ENCODE data around the gene PRF1.

PRF1 gene

GRCh38 chr10:70557086-70557845, 45.3 kb downstream of the PRF1 start:
- Histone ChIP-seq H3K4me1 (ENCODE audit: control extremely low read depth in 1 of 4, control insufficient read depth in 4 of 4, insufficient read depth in 4 of 4, low read length in 3 of 4) (peaks cover 0 to 33% (median 10%) of the 10 kb centered on the region in 4 experiments), H3K9me3 (ENCODE audit: control extremely low read depth in 1 of 5, control insufficient read depth in 4 of 5, insufficient read depth in 2 of 5, low read depth in 1 of 5, low read length in 4 of 5) (no peaks in the 10 kb centered on the region), H3K27ac (ENCODE audit: insufficient read depth in 1 of 2, low read depth in 1 of 2, low read length in 2 of 2, poor library complexity in 1 of 2, severe bottlenecking in 2 of 2) (no peak overlapping the region), H3K36me3 (ENCODE audit: control insufficient read depth in 4 of 4, insufficient read depth in 4 of 4, low read length in 3 of 4) (peaks cover 0 to 2% (median 0%) of the 10 kb centered on the region in 4 experiments), H3K27me3 (replicated peaks in 2 of 5; ENCODE audit: control insufficient read depth in 4 of 5, insufficient read depth in 5 of 5, low read length in 4 of 5) (no peaks in the 10 kb centered on the region), H3K4me3 (ENCODE audit: control insufficient read depth in 1 of 7, extremely low read depth in 1 of 7, insufficient read depth in 4 of 7, low read depth in 2 of 7, low read length in 6 of 7) (no peak overlapping the region)
- POLR2A ChIA-PET: no interaction called here
- whole genome bisulfite sequencing (ENCODE audit: insufficient coverage): 97% methylated on average over 10 of the region's 11 CpGs
- DNase-seq: no peak
- CTCF ChIA-PET: no interaction called here

GRCh38 chr10:70555371-70555770, 47.2 kb downstream of the PRF1 start:
- H3K27me3 ChIP-seq (replicated peaks in 2 of 5; ENCODE audit: control insufficient read depth in 4 of 5, insufficient read depth in 5 of 5, low read length in 4 of 5): no peaks in the 10 kb centered on the region
- 87% methylated on average over 11 of the region's 11 CpGs for WGBS (ENCODE audit: insufficient coverage)
- no peak overlapping the region for H3K27ac ChIP-seq (ENCODE audit: insufficient read depth in 1 of 2, low read depth in 1 of 2, low read length in 2 of 2, poor library complexity in 1 of 2, severe bottlenecking in 2 of 2)
- H3K9me3 ChIP-seq (ENCODE audit: control extremely low read depth in 1 of 5, control insufficient read depth in 4 of 5, insufficient read depth in 2 of 5, low read depth in 1 of 5, low read length in 4 of 5): no peaks in the 10 kb centered on the region
- no peak for DNase-seq
- H3K36me3 ChIP-seq (ENCODE audit: control insufficient read depth in 4 of 4, insufficient read depth in 4 of 4, low read length in 3 of 4): peaks cover 0 to 6% (median 3%) of the 10 kb centered on the region in 4 experiments
- ChIA-PET POLR2A (no interaction called here), CTCF (no interaction called here)
- H3K4me3 ChIP-seq (ENCODE audit: control insufficient read depth in 1 of 7, extremely low read depth in 1 of 7, insufficient read depth in 4 of 7, low read depth in 2 of 7, low read length in 6 of 7): no peak overlapping the region
- H3K4me1 ChIP-seq (ENCODE audit: control extremely low read depth in 1 of 4, control insufficient read depth in 4 of 4, insufficient read depth in 4 of 4, low read length in 3 of 4): peaks cover 0 to 18% (median 9%) of the 10 kb centered on the region in 4 experiments

- H3K27ac ChIP-seq (ENCODE audit: insufficient read depth in 1 of 2, low read depth in 1 of 2, low read length in 2 of 2, poor library complexity in 1 of 2, severe bottlenecking in 2 of 2): no peak overlapping the region
- ChIA-PET POLR2A (no interaction called here), CTCF (interaction anchor here (0.9 to 7.3 kb wide), 8 partner anchors 9 to 329 kb away, joined by 3 to 140 read pairs (median 6); no protein-coding TSS in a partner anchor)
- 94% methylated on average over 5 of the region's 6 CpGs for WGBS (ENCODE audit: insufficient coverage)
- no peaks in the 10 kb centered on the region for H3K4me1 ChIP-seq (ENCODE audit: control extremely low read depth in 1 of 4, control insufficient read depth in 4 of 4, insufficient read depth in 4 of 4, low read length in 3 of 4)
- no peaks in the 10 kb centered on the region for H3K27me3 ChIP-seq (replicated peaks in 2 of 5; ENCODE audit: control insufficient read depth in 4 of 5, insufficient read depth in 5 of 5, low read length in 4 of 5)
- no peak for DNase-seq
- H3K9me3 ChIP-seq (ENCODE audit: control extremely low read depth in 1 of 5, control insufficient read depth in 4 of 5, insufficient read depth in 2 of 5, low read depth in 1 of 5, low read length in 4 of 5): no peaks in the 10 kb centered on the region
- H3K4me3 ChIP-seq (ENCODE audit: control insufficient read depth in 1 of 7, extremely low read depth in 1 of 7, insufficient read depth in 4 of 7, low read depth in 2 of 7, low read length in 6 of 7): no peak overlapping the region
- peaks cover 0 to 6% (median 3%) of the 10 kb centered on the region in 4 experiments for H3K36me3 ChIP-seq (ENCODE audit: control insufficient read depth in 4 of 4, insufficient read depth in 4 of 4, low read length in 3 of 4)
Measured at GRCh38 chr10:70552586-70552985, 50.0 kb downstream of the PRF1 start.

GRCh38 chr10:70551971-70552422, 50.5 kb downstream of the PRF1 start:
- 94% methylated on average over 10 of the region's 19 CpGs for WGBS (ENCODE audit: insufficient coverage)
- peaks cover 0 to 7% (median 3%) of the 10 kb centered on the region in 4 experiments for H3K36me3 ChIP-seq (ENCODE audit: control insufficient read depth in 4 of 4, insufficient read depth in 4 of 4, low read length in 3 of 4)
- ChIA-PET POLR2A (no interaction called here), CTCF (interaction anchor here (0.9 to 7.3 kb wide), 9 partner anchors 9 to 329 kb away, joined by 3 to 140 read pairs (median 5); no protein-coding TSS in a partner anchor)
- no peaks in the 10 kb centered on the region for H3K27me3 ChIP-seq (replicated peaks in 2 of 5; ENCODE audit: control insufficient read depth in 4 of 5, insufficient read depth in 5 of 5, low read length in 4 of 5)
- no peak for DNase-seq
- no peaks in the 10 kb centered on the region for H3K4me1 ChIP-seq (ENCODE audit: control extremely low read depth in 1 of 4, control insufficient read depth in 4 of 4, insufficient read depth in 4 of 4, low read length in 3 of 4)
- no peak overlapping the region for H3K4me3 ChIP-seq (ENCODE audit: control insufficient read depth in 1 of 7, extremely low read depth in 1 of 7, insufficient read depth in 4 of 7, low read depth in 2 of 7, low read length in 6 of 7)
- H3K27ac ChIP-seq (ENCODE audit: insufficient read depth in 1 of 2, low read depth in 1 of 2, low read length in 2 of 2, poor library complexity in 1 of 2, severe bottlenecking in 2 of 2): no peak overlapping the region
- no peaks in the 10 kb centered on the region for H3K9me3 ChIP-seq (ENCODE audit: control extremely low read depth in 1 of 5, control insufficient read depth in 4 of 5, insufficient read depth in 2 of 5, low read depth in 1 of 5, low read length in 4 of 5)

- Histone ChIP-seq H3K4me1 (ENCODE audit: control extremely low read depth in 1 of 4, control insufficient read depth in 4 of 4, insufficient read depth in 4 of 4, low read length in 3 of 4) (no peaks in the 10 kb centered on the region), H3K4me3 (ENCODE audit: control insufficient read depth in 1 of 7, extremely low read depth in 1 of 7, insufficient read depth in 4 of 7, low read depth in 2 of 7, low read length in 6 of 7) (no peak overlapping the region), H3K27ac (ENCODE audit: insufficient read depth in 1 of 2, low read depth in 1 of 2, low read length in 2 of 2, poor library complexity in 1 of 2, severe bottlenecking in 2 of 2) (no peak overlapping the region), H3K36me3 (ENCODE audit: control insufficient read depth in 4 of 4, insufficient read depth in 4 of 4, low read length in 3 of 4) (peaks cover 0 to 8% (median 3%) of the 10 kb centered on the region in 4 experiments), H3K27me3 (replicated peaks in 2 of 5; ENCODE audit: control insufficient read depth in 4 of 5, insufficient read depth in 5 of 5, low read length in 4 of 5) (no peaks in the 10 kb centered on the region), H3K9me3 (ENCODE audit: control extremely low read depth in 1 of 5, control insufficient read depth in 4 of 5, insufficient read depth in 2 of 5, low read depth in 1 of 5, low read length in 4 of 5) (no peaks in the 10 kb centered on the region)
- no peak for DNase-seq
- WGBS (ENCODE audit: insufficient coverage): 81% methylated on average over 2 of the region's 2 CpGs
- POLR2A ChIA-PET: no interaction called here
- CTCF ChIA-PET: interaction anchor here (0.9 to 7.3 kb wide), 13 partner anchors 10 to 330 kb away, joined by 3 to 140 read pairs (median 4); no protein-coding TSS in a partner anchor
Measured at GRCh38 chr10:70551466-70551865, 51.1 kb downstream of the PRF1 start.

- Histone ChIP-seq H3K4me3 (ENCODE audit: control insufficient read depth in 1 of 7, extremely low read depth in 1 of 7, insufficient read depth in 4 of 7, low read depth in 2 of 7, low read length in 6 of 7) (no peak overlapping the region), H3K27ac (ENCODE audit: insufficient read depth in 1 of 2, low read depth in 1 of 2, low read length in 2 of 2, poor library complexity in 1 of 2, severe bottlenecking in 2 of 2) (no peak overlapping the region), H3K36me3 (ENCODE audit: control insufficient read depth in 4 of 4, insufficient read depth in 4 of 4, low read length in 3 of 4) (peaks cover 0 to 8% (median 3%) of the 10 kb centered on the region in 4 experiments), H3K4me1 (ENCODE audit: control extremely low read depth in 1 of 4, control insufficient read depth in 4 of 4, insufficient read depth in 4 of 4, low read length in 3 of 4) (no peaks in the 10 kb centered on the region), H3K9me3 (ENCODE audit: control extremely low read depth in 1 of 5, control insufficient read depth in 4 of 5, insufficient read depth in 2 of 5, low read depth in 1 of 5, low read length in 4 of 5) (no peaks in the 10 kb centered on the region), H3K27me3 (replicated peaks in 2 of 5; ENCODE audit: control insufficient read depth in 4 of 5, insufficient read depth in 5 of 5, low read length in 4 of 5) (no peaks in the 10 kb centered on the region)
- WGBS (ENCODE audit: insufficient coverage): 96% methylated on average over 4 of the region's 6 CpGs
- CTCF ChIA-PET: interaction anchor here (0.6 to 7.3 kb wide), 25 partner anchors 8 to 492 kb away, joined by 3 to 140 read pairs (median 4); no protein-coding TSS in a partner anchor
- no peak for DNase-seq
- POLR2A ChIA-PET: no interaction called here
Measured at GRCh38 chr10:70550459-70550858, 52.1 kb downstream of the PRF1 start.

DNA sequence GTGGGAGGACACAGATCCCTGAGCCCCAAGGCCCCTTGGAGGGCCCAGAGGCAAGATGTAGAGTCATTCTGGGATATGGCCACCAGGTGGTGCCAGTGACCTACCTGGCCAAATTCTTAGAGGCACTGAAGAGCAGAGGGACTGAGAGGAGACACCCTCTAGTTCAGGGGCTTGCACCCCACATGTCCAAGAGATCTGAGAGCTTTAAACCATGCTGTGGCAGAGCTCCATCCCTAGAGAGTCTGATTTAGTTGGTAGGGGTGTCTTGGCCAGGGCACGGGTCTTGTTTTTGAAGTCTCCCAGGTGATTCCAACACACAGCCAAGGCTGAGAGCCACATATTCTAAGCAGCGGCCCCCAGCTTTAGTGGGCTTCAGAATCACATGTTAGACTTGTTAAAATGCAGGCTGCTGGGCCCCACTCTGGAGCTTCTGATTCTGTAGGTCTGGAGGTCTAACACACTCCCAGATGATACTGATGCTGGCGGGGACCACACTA, 52.5 kb downstream of the PRF1 start:
- ChIA-PET POLR2A (no interaction called here), CTCF (interaction anchor here (0.6 to 7.3 kb wide), 33 partner anchors 9 to 493 kb away, joined by 3 to 140 read pairs (median 4); no protein-coding TSS in a partner anchor)
- Histone ChIP-seq H3K9me3 (ENCODE audit: control extremely low read depth in 1 of 5, control insufficient read depth in 4 of 5, insufficient read depth in 2 of 5, low read depth in 1 of 5, low read length in 4 of 5) (no peaks in the 10 kb centered on the region), H3K4me3 (ENCODE audit: control insufficient read depth in 1 of 7, extremely low read depth in 1 of 7, insufficient read depth in 4 of 7, low read depth in 2 of 7, low read length in 6 of 7) (no peak overlapping the region), H3K27ac (ENCODE audit: insufficient read depth in 1 of 2, low read depth in 1 of 2, low read length in 2 of 2, poor library complexity in 1 of 2, severe bottlenecking in 2 of 2) (no peak overlapping the region), H3K4me1 (ENCODE audit: control extremely low read depth in 1 of 4, control insufficient read depth in 4 of 4, insufficient read depth in 4 of 4, low read length in 3 of 4) (no peaks in the 10 kb centered on the region), H3K27me3 (replicated peaks in 2 of 5; ENCODE audit: control insufficient read depth in 4 of 5, insufficient read depth in 5 of 5, low read length in 4 of 5) (no peaks in the 10 kb centered on the region), H3K36me3 (ENCODE audit: control insufficient read depth in 4 of 4, insufficient read depth in 4 of 4, low read length in 3 of 4) (peaks cover 0 to 8% (median 3%) of the 10 kb centered on the region in 4 experiments)
- 97% methylated on average over 3 of the region's 3 CpGs for WGBS (ENCODE audit: insufficient coverage)
- peak; percentile 63 to 84 (median 75) for DNase-seq

Measured in common myeloid progenitor, CD34-positive (primary cell).